ENCODE measurements around the gene OR2AT4.

DNA sequence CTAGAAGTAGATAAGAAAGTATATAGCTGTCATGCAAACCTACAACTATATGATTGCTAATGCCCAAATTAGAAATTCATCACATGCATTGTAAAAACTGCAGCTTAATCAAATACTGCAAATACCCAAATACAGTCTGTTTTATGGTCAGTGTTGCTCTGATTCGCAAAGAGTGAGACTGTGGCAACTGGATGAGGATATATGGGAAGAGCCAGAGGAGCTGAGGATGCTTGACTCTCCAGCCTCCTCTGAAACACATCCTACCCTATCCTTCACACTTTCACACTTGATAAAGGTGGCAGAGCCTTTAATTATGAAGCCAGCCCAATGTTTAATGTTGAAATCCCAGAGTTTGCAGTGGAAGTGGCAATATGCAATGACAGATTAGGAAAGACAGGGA lies 21.9 kb upstream of the OR2AT4 start:
- TF ChIP-seq TCF12 (IDR thresholded peaks at IDR 0.05; ENCODE audit: low read depth) (no peak), RAD21 (IDR thresholded peaks at IDR 0.05; ENCODE audit: low read depth) (no peak)

All from Ishikawa (cell line).